ENCODE measurements around the gene STK11. TPM values are rescaled to one million over a fixed set of nuclear protein-coding genes. Genes with fewer than 3 reads are reported as not detected.
"Not testable (repeated sequence)": the region's sequence is repeated elsewhere in the genome, so short reads cannot be mapped to it uniquely, and the experiment has no call there.

STK11 gene
- total RNA-seq, 8 experiments from 2014 or later = 30.1 to 61.1 (median 36.6) TPM

DNA sequence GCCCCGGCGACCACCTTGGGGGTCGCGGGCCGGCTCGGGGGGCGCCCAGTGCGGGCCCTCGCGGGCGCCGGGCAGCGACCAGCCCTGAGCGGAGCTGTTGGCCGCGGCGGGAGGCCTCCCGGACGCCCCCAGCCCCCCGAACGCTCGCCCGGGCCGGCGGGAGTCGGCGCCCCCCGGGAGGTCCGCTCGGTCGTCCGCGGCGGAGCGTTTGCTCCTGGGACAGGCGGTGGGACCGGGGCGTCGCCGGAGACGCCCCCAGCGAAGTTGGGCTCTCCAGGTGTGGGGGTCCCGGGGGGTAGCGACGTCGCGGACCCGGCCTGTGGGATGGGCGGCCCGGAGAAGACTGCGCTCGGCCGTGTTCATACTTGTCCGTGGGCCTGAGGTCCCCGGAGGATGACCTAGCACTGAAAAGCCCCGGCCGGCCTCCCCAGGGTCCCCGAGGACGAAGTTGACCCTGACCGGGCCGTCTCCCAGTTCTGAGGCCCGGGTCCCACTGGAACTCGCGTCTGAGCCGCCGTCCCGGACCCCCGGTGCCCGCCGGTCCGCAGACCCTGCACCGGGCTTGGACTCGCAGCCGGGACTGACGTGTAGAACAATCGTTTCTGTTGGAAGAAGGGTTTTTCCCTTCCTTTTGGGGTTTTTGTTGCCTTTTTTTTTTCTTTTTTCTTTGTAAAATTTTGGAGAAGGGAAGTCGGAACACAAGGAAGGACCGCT, 729 bp downstream of the STK11 start:
- 0 to 6% (median 0%) methylated on average over 2 to 18 of the region's 78 CpGs; no CpG with 5 or more reads in 4 of the 10 experiments for WGBS, 10 experiments
- in situ Hi-C loops (cut with MboI; ENCODE audit: low pct_unique_long_range_greater_than_20kb in 2 of 9, low sequenced_read_pairs in 9 of 9, unreplicated experiment in 9 of 9) = no loop called here
- ATAC-seq (replicated peaks in 6 of 8) = no peak
- H3K4me1 ChIP-seq (replicated peaks in 1 of 2) = peaks cover 8 to 22% of the 10 kb centered on the region in 2 donors
- H3K4me3 ChIP-seq = peak overlapping the region; percentile 65 to 84 (median 75)
- peak overlapping the region; percentile 66 to 88 for H3K27ac ChIP-seq

GRCh38 chr19:1206864-1207450, 1.4 kb downstream of the STK11 start:
- WGBS, 10 experiments = 0 to 1% (median 0%) methylated on average over 2 to 21 of the region's 38 CpGs; no CpG with 5 or more reads in 7 of the 10 experiments
- peak in 2 of 8 experiments; percentile 0 to 4 for ATAC-seq (replicated peaks in 6 of 8)
- in situ Hi-C loops (cut with MboI; ENCODE audit: low pct_unique_long_range_greater_than_20kb in 2 of 9, low sequenced_read_pairs in 9 of 9, unreplicated experiment in 9 of 9) = no loop called here
- peaks cover 8 to 22% of the 10 kb centered on the region in 2 donors for H3K4me1 ChIP-seq (replicated peaks in 1 of 2)
- H3K4me3 ChIP-seq = peak overlapping the region; percentile 65 to 84 (median 75)
- no peak overlapping the region for H3K27ac ChIP-seq

DNA sequence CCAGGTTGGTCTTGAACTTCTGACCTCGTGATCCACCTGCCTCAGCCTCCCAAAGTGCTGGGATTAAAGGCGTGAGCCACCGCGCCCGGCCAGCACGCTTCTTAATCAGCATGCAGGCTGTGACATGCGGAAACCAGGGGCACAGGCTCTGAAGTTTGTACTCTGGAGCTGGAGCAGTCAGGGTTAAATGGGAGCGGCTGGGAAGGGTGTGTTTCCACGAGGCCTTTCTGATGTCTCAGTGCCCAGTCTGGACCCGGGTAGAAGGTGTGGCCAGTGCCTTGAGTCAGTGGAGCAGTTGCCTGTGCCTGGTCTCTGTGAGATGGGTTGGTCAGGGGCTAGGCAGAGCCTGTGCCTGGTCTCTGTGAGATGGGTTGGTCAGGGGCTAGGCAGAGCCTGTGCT, 3.3 kb downstream of the STK11 start:
- H3K27ac ChIP-seq; in situ Hi-C loops (cut with MboI; ENCODE audit: low pct_unique_long_range_greater_than_20kb in 2 of 9, low sequenced_read_pairs in 9 of 9, unreplicated experiment in 9 of 9); H3K4me3 ChIP-seq: not testable (repeated sequence)
- WGBS, 10 experiments = 60 to 100% (median 98%) methylated on average over 1 to 5 of the region's 10 CpGs; no CpG with 5 or more reads in 6 of the 10 experiments
- H3K4me1 ChIP-seq (replicated peaks in 1 of 2) = peaks cover 14 to 20% of the 10 kb centered on the region in 2 donors
- ATAC-seq (replicated peaks in 6 of 8) = peak in 2 of 8 experiments; percentile 1 to 2

GRCh38 chr19:1210227-1210538, 4.6 kb downstream of the STK11 start:
- Histone ChIP-seq H3K27ac (no peak overlapping the region), H3K4me3 (no peak overlapping the region), H3K4me1 (replicated peaks in 1 of 2) (peaks cover 25 to 31% of the 10 kb centered on the region in 2 donors)
- no peak for ATAC-seq (replicated peaks in 6 of 8)
- 91 to 100% (median 93%) methylated on average over 2 to 4 of the region's 13 CpGs; no CpG with 5 or more reads in 7 of the 10 experiments for WGBS, 10 experiments
- in situ Hi-C loops (cut with MboI; ENCODE audit: low pct_unique_long_range_greater_than_20kb in 2 of 9, low sequenced_read_pairs in 9 of 9, unreplicated experiment in 9 of 9) = no loop called here

GRCh38 chr19:1211494-1212234, 6.1 kb downstream of the STK11 start:
- ATAC-seq (replicated peaks in 6 of 8) = no peak
- 50 to 100% (median 84%) methylated on average over 1 to 18 of the region's 33 CpGs; no CpG with 5 or more reads in 4 of the 10 experiments for WGBS, 10 experiments
- in situ Hi-C loops (cut with MboI; ENCODE audit: low pct_unique_long_range_greater_than_20kb in 2 of 9, low sequenced_read_pairs in 9 of 9, unreplicated experiment in 9 of 9) = no loop called here
- Histone ChIP-seq H3K4me3 (no peak overlapping the region), H3K4me1 (replicated peaks in 1 of 2) (peaks cover 28 to 30% of the 10 kb centered on the region in 2 donors), H3K27ac (no peak overlapping the region)

- Histone ChIP-seq H3K4me1 (replicated peaks in 1 of 2) (peaks cover 21 to 29% of the 10 kb centered on the region in 2 donors), H3K27ac (peak overlapping the region in 1 of 2 donors; percentile 40), H3K4me3 (no peak overlapping the region)
- 13 to 93% (median 62%) methylated on average over 2 to 11 of the region's 39 CpGs; no CpG with 5 or more reads in 2 of the 10 experiments for WGBS, 10 experiments
- peak; percentile 12 to 86 (median 45) for ATAC-seq (replicated peaks in 6 of 8)
- in situ Hi-C loops (cut with MboI; ENCODE audit: low pct_unique_long_range_greater_than_20kb in 2 of 9, low sequenced_read_pairs in 9 of 9, unreplicated experiment in 9 of 9) = no loop called here
Observed at GRCh38 chr19:1213391-1214286, 8.1 kb downstream of the STK11 start.

- peak in 3 of 8 experiments; percentile 1 to 12 (median 7) for ATAC-seq (replicated peaks in 6 of 8)
Observed at GRCh38 chr19:1214299-1214861, 8.8 kb downstream of the STK11 start.

GRCh38 chr19:1214862-1215731, 9.5 kb downstream of the STK11 start:
- peak in 6 of 8 experiments; percentile 5 to 48 (median 32) for ATAC-seq (replicated peaks in 6 of 8)
- in situ Hi-C loops (cut with MboI; ENCODE audit: low pct_unique_long_range_greater_than_20kb in 2 of 9, low sequenced_read_pairs in 9 of 9, unreplicated experiment in 9 of 9) = no loop called here
- H3K27ac ChIP-seq = peak overlapping the region in 1 of 2 donors; percentile 39
- H3K4me1 ChIP-seq (replicated peaks in 1 of 2) = peaks cover 21 to 27% of the 10 kb centered on the region in 2 donors
- whole genome bisulfite sequencing, 10 experiments = 94 to 100% methylated on average over 1 to 3 of the region's 26 CpGs; no CpG with 5 or more reads in 8 of the 10 experiments
- no peak overlapping the region for H3K4me3 ChIP-seq

More at GRCh38 chr19:1214299-1214861, 8.8 kb downstream of the STK11 start:
- Histone ChIP-seq H3K4me1 (replicated peaks in 1 of 2) (peaks cover 21 to 27% of the 10 kb centered on the region in 2 donors), H3K4me3 (no peak overlapping the region), H3K27ac (peak overlapping the region; percentile 14 to 39)
- in situ Hi-C loops (cut with MboI; ENCODE audit: low pct_unique_long_range_greater_than_20kb in 2 of 9, low sequenced_read_pairs in 9 of 9, unreplicated experiment in 9 of 9) = no loop called here
- WGBS, 10 experiments = 59 to 100% (median 76%) methylated on average over 1 to 7 of the region's 21 CpGs; no CpG with 5 or more reads in 5 of the 10 experiments

DNA sequence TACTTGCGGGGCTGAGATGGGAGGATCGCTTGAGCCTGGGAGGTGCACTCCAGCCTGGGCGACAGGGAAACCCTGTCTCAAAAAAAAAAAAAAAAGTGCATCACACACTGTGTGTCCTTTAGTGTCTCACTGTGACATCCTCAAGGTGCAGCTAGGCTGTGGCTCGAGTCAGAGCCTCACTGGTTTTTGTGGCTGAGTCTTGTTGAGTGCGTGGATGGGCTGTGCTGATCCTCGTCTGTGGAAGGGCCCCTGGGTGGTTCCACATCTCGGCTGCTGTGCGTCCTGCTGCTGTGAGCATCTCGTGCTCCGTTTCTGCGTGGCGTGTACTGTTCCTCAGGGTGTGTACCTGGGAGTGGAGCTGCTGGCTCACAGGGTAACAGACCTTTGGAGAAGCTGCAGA, 11.2 kb downstream of the STK11 start:
- in situ Hi-C loops (cut with MboI; ENCODE audit: low pct_unique_long_range_greater_than_20kb in 2 of 9, low sequenced_read_pairs in 9 of 9, unreplicated experiment in 9 of 9) = no loop called here
- 60 to 93% (median 83%) methylated on average over 1 to 8 of the region's 12 CpGs; no CpG with 5 or more reads in 5 of the 10 experiments for WGBS, 10 experiments
- no peak overlapping the region for H3K4me3 ChIP-seq
- ATAC-seq (replicated peaks in 6 of 8) = no peak
- H3K27ac ChIP-seq = no peak overlapping the region
- peaks cover 23 to 29% of the 10 kb centered on the region in 2 donors for H3K4me1 ChIP-seq (replicated peaks in 1 of 2)

GRCh38 chr19:1217366-1217765, 11.8 kb downstream of the STK11 start:
- WGBS, 10 experiments = 71 to 100% (median 87%) methylated on average over 1 to 6 of the region's 15 CpGs; no CpG with 5 or more reads in 4 of the 10 experiments
- in situ Hi-C loops (cut with MboI; ENCODE audit: low pct_unique_long_range_greater_than_20kb in 2 of 9, low sequenced_read_pairs in 9 of 9, unreplicated experiment in 9 of 9) = no loop called here
- ATAC-seq (replicated peaks in 6 of 8) = peak in 2 of 8 experiments; percentile 1 to 4
- Histone ChIP-seq H3K27ac (peak overlapping the region in 1 of 2 donors; percentile 1), H3K4me3 (no peak overlapping the region), H3K4me1 (replicated peaks in 1 of 2) (peaks cover 26 to 30% of the 10 kb centered on the region in 2 donors)
